Lower leg skin (tissue), 3 donors: ENCODE data around the gene IRF2BPL.

Experiments used
- CTCF ChIP-seq, 3 donors: fragments of 450-650 bp; IDR thresholded peaks; one replicate each; pipeline ENCODE4 v1.5.1; 2016; ENCODE audit warnings: antibody characterized with exemption in 3 of 3, mild to moderate bottlenecking in 3 of 3, moderate library complexity in 2 of 3
- POLR2A ChIP-seq, 2 donors: fragments of 450-650 bp; IDR thresholded peaks; one replicate each; pipeline ENCODE4 v1.6.1; 2016 to 2017; ENCODE audit warnings: antibody characterized with exemption in 2 of 2, mild to moderate bottlenecking in 1 of 2, moderate library complexity in 1 of 2

- TF ChIP-seq CTCF (IDR thresholded peaks at IDR 0.05) (no peak), POLR2A (IDR thresholded peaks at IDR 0.05) (no peak)
Observed at GRCh38 chr14:77052281-77053044, 24.0 kb upstream of the IRF2BPL start.
